Body of pancreas (tissue), 4 donors: Measurements from ENCODE around the gene SYDE1. TPM values are rescaled to one million over a fixed set of nuclear protein-coding genes. Genes with fewer than 3 reads are reported as not detected.
"Not testable (repeated sequence)": the region's sequence is repeated elsewhere in the genome, so short reads cannot be mapped to it uniquely, and the experiment has no call there.

ENCODE experiments used
- ATAC-seq: fragments of 150-250 bp; one replicate; pipeline ENCODE4 v1.9.1; 2016
- DNase-seq, 4 donors: peaks; one replicate each; pipeline ENCODE4 v3.0.0-alpha.2; 2019
- H3K27ac ChIP-seq, 4 donors: fragments of 200-600 bp; sonication (generic); 1 replicate in 3 of 4; 2 replicates in 1 of 4; pipeline versions ENCODE4 v1.5.1 to v1.6.1; 2016 to 2019; ENCODE audit warnings: mild to moderate bottlenecking in 1 of 4, mixed read lengths in 1 of 4, moderate library complexity in 1 of 4
- H3K27me3 ChIP-seq, 2 donors: fragments of 200-600 bp; sonication (generic); one replicate each; pipeline ENCODE4 v1.6.0; 2016; ENCODE audit warnings: mild to moderate bottlenecking in 1 of 2
- H3K36me3 ChIP-seq, 2 donors: fragments of 200-600 bp; sonication (generic); replicated peaks in 1 of 2; 2 replicates each; pipeline ENCODE4 v1.5.1; 2016; ENCODE audit warnings: low read depth in 2 of 2; ENCODE audit not compliant: insufficient read depth in 1 of 2
- H3K4me1 ChIP-seq: fragments of 200-600 bp; sonication (generic); one replicate; pipeline ENCODE4 v1.6.0; 2016
- H3K4me3 ChIP-seq, 2 donors: fragments of 200-600 bp; sonication (generic); 1 replicate in 1 of 2; 2 replicates in 1 of 2; pipeline ENCODE4 v1.5.1; 2016 to 2019
- H3K9me3 ChIP-seq, 3 donors: fragments of 200-600 bp; sonication (generic); 1 replicate in 2 of 3; 2 replicates in 1 of 3; pipeline ENCODE4 v1.5.1; 2016
- CTCF ChIP-seq, 7 experiments: fragments of 450-650 bp in 4 of 7; fragments of 200-600 bp in 3 of 7; sonication (generic) in 3 of 7; IDR thresholded peaks; one replicate each; pipeline ENCODE4 v1.5.1; 2016 to 2019; ENCODE audit warnings: antibody characterized with exemption in 7 of 7
- POLR2A ChIP-seq, 3 donors: fragments of 450-650 bp; IDR thresholded peaks; one replicate each; pipeline ENCODE4 v1.6.1; 2016; ENCODE audit warnings: antibody characterized with exemption in 3 of 3, mild to moderate bottlenecking in 2 of 3
- WGBS, 2 donors: methylation state at CpG; one replicate each; pipeline ENCODE4 v1.1.5; 2017; 5-methylcytosine and 5-hydroxymethylcytosine counted together
- intact Hi-C: fragments of 100-400 bp; cut with DNase I; formaldehyde crosslinking; loops from one replicate; pipeline ENCODE4 v1.15.1; 2023
- total RNA-seq, 2 donors: library from RNA; depleted of rRNA; stranded (reverse); fragments of >200 nt; gene quantifications; one replicate each; pipeline ENCODE4 v1.1.0, GENCODE V29; 2016

SYDE1 gene, protein sequence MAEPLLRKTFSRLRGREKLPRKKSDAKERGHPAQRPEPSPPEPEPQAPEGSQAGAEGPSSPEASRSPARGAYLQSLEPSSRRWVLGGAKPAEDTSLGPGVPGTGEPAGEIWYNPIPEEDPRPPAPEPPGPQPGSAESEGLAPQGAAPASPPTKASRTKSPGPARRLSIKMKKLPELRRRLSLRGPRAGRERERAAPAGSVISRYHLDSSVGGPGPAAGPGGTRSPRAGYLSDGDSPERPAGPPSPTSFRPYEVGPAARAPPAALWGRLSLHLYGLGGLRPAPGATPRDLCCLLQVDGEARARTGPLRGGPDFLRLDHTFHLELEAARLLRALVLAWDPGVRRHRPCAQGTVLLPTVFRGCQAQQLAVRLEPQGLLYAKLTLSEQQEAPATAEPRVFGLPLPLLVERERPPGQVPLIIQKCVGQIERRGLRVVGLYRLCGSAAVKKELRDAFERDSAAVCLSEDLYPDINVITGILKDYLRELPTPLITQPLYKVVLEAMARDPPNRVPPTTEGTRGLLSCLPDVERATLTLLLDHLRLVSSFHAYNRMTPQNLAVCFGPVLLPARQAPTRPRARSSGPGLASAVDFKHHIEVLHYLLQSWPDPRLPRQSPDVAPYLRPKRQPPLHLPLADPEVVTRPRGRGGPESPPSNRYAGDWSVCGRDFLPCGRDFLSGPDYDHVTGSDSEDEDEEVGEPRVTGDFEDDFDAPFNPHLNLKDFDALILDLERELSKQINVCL
- 1 to 10 TPM; 6.3 to 9.9 TPM for total RNA-seq

- whole genome bisulfite sequencing, 2 donors, result 8 to 24% methylated on average over 18 to 32 of the region's 78 CpGs
- DNase-seq, result peak in 3 of 4 donors; percentile 32 to 41 (median 32)
- Histone ChIP-seq H3K4me3 (peak within 1 kb of the TSS; percentile 5 to 48), H3K36me3 (no peaks in the 10 kb centered on the region), H3K4me1 (peaks cover 4% of the 10 kb centered on the region), H3K27me3 (no peaks in the 10 kb centered on the region), H3K9me3 (peaks cover 0 to 4% (median 0%) of the 10 kb centered on the region in 3 donors), H3K27ac (peak within 1 kb of the TSS; percentile 36 to 86 (median 78))
- ATAC-seq, result peak; percentile 75
- intact Hi-C loops, result no loop called here
- peak; percentile 38 to 63 (median 59) for TF ChIP-seq POLR2A (IDR thresholded peaks at IDR 0.05)
- no peak for TF ChIP-seq CTCF (IDR thresholded peaks at IDR 0.05)
Observed at GRCh38 chr19:15107061-15108010, at the start of gene SYDE1. Gene SYDE1 (plus strand): TSS chr19:15107401. CDS start chr19:15107434, 33 bp downstream.

DNA sequence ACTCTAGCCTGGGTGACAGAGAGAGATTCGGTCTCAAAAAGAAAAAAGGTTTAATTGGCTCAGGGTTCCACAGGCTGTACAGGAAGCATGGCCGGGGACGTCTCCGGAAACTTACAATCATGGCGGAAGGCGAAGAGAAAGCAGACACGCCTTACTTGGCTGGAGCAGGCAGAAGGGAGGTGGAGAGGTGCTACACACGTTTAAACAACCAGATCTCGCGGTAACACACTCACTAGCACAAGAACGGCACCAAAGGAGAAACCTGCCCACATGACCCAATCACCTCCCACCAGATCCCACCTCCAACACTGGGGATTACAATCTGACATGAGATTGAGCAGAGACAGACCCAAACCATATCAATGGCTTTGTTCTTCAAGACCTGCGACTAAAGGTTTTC lies 45.2 kb upstream of the SYDE1 start:
- Histone ChIP-seq H3K36me3 (no peaks in the 10 kb centered on the region), H3K4me1 (no peaks in the 10 kb centered on the region), H3K27me3 (no peaks in the 10 kb centered on the region), H3K9me3 (no peaks in the 10 kb centered on the region), H3K27ac (no peak overlapping the region), H3K4me3 (no peak overlapping the region)
- DNase-seq (no peak), ATAC-seq (no peak)
- TF ChIP-seq POLR2A (IDR thresholded peaks at IDR 0.05), result no peak
- TF ChIP-seq CTCF (IDR thresholded peaks at IDR 0.05), result no peak
- WGBS, 2 donors, result 73 to 75% methylated on average over 12 of the region's 12 CpGs
- intact Hi-C loops, result no loop called here

- H3K27ac ChIP-seq, H3K4me1 ChIP-seq, H3K4me3 ChIP-seq, DNase-seq, H3K9me3 ChIP-seq, H3K27me3 ChIP-seq, intact Hi-C loops, ATAC-seq, H3K36me3 ChIP-seq: not testable (repeated sequence)
- 58 to 83% methylated on average over 4 of the region's 4 CpGs for WGBS, 2 donors
Observed at GRCh38 chr19:15070386-15070785, 36.8 kb upstream of the SYDE1 start.

DNA sequence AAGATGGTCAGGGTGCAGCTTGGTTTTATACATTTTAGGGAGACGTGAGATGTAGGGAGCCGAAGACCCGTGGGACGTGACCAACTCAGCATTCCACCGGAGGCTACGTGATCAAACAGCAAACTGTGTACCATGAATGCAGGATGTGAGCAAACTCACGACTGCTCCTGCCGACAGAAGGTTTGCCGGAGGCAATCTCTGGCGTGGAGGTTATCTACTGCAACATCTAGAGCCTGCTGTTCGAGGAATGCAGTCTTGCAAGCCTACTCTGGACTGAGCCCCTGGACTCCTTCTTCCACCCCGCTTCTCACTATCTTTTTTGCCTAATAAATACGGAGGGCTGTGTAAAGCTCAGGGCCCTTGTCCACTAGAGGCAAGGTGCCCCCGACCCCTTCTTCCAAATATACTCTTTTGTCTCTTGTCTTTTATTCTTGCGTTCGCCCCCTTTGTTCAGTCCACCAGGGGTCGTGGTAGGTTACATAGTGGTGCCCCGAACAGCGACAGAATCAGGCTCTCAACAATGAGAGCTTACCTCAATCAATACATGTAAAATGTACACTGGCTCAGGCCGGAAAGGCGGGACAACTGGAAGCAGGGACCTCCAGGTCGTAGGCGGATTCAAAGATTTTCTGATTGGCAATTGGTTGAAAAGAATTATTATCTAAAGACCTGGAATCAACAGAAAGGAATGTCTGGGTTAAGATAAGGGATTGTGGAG lies 34.1 kb upstream of the SYDE1 start:
- H3K4me3 ChIP-seq, result no peak overlapping the region
- H3K36me3 ChIP-seq, result no peaks in the 10 kb centered on the region
- H3K4me1 ChIP-seq, result no peaks in the 10 kb centered on the region
- 58 to 59% methylated on average over 21 to 22 of the region's 23 CpGs for WGBS, 2 donors
- ATAC-seq, result no peak
- intact Hi-C loops, result no loop called here
- H3K27ac ChIP-seq, result no peak overlapping the region
- no peak for TF ChIP-seq CTCF (IDR thresholded peaks at IDR 0.05)
- no peak for TF ChIP-seq POLR2A (IDR thresholded peaks at IDR 0.05)
- no peak for DNase-seq
- no peaks in the 10 kb centered on the region for H3K27me3 ChIP-seq
- H3K9me3 ChIP-seq, result no peaks in the 10 kb centered on the region
